OCI-LY7 (cell line): ENCODE data around the gene RAB3GAP2.

Experiments
- CTCF ChIP-seq: fragments of 200-600 bp; sonication (generic); conservative IDR thresholded peaks from 2 replicates; pipeline ENCODE4 v1.5.1; 2014; ENCODE audit warnings: mild to moderate bottlenecking, antibody characterized with exemption, low read length, moderate library complexity, mixed read lengths
- EZH2phosphoT487 ChIP-seq: fragments of 200-600 bp; sonication (generic); IDR thresholded peaks from 2 replicates; pipeline ENCODE4 v1.6.1; 2018; ENCODE audit warnings: low read depth, borderline replicate concordance, mild to moderate bottlenecking, mixed run types, antibody characterized with exemption, low read length, moderate library complexity, mixed read lengths

DNA sequence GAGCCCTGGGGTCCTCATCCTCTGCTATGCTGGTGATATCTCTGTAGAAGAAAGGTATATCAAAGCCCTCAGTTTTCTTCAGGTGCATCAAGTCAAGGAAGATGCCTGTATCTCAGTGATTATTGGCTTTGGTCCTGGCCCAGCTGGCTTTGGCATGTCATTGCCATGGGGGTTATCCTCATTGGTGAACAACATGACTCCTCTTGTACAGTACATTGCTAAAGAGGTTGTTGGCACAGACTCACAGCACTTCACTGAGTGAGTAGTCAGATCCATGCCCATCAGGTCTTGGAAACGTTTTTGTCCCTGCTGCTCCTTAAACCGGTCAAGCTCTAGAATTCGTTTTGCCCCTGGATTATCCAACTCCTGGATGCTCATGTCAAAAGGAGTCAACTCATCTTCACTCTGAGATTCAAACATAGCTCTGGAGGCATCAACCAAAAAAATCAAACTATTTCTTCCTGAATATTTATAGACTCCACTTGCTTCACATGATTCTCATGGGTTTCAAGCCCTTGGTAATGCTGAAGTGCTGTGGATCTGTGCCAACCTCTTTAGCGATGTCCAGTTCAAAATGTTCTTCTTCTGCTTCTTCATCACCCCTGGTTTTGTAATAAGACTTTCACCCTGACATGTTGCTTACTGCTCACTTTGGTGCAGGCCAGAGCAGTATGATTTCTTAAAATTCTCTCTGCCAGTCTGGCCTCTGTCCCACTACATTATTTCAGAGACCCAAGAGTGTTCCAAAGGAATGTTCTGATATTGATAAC, 43.0 kb upstream of the RAB3GAP2 start:
- TF ChIP-seq CTCF (no peak), EZH2phosphoT487 (no peak)
